ENCODE results near the gene CD48.

DNA sequence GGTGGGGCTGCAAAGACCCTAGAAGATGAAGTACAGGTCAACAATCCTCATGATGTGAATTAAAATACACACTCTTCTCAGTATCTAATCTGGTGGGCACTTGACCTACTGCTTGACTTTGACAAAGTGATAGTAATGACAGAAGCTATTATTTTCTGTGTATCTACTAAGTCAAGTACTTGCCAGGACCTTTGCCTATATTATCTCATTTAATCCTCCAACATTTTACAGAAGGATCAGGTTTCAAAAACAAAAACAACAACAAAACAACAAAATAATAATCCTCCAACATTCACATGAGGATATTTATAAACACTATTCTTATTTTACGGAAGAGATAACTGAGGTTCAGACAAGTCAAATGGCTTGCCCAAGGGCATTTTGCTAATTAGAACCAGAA is 4.4 kb upstream of the CD48 start:
- TF ChIP-seq, protein P1, sequence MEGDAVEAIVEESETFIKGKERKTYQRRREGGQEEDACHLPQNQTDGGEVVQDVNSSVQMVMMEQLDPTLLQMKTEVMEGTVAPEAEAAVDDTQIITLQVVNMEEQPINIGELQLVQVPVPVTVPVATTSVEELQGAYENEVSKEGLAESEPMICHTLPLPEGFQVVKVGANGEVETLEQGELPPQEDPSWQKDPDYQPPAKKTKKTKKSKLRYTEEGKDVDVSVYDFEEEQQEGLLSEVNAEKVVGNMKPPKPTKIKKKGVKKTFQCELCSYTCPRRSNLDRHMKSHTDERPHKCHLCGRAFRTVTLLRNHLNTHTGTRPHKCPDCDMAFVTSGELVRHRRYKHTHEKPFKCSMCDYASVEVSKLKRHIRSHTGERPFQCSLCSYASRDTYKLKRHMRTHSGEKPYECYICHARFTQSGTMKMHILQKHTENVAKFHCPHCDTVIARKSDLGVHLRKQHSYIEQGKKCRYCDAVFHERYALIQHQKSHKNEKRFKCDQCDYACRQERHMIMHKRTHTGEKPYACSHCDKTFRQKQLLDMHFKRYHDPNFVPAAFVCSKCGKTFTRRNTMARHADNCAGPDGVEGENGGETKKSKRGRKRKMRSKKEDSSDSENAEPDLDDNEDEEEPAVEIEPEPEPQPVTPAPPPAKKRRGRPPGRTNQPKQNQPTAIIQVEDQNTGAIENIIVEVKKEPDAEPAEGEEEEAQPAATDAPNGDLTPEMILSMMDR (conservative IDR thresholded peaks at IDR 0.05; ENCODE audit: low read length): no peak
- no peak for TF ChIP-seq EZH2phosphoT487 (IDR thresholded peaks at IDR 0.05; ENCODE audit: borderline replicate concordance)
